ENCODE data around the gene TM9SF3. TPM values are rescaled to one million over a fixed set of nuclear protein-coding genes. Genes with fewer than 3 reads are reported as not detected.

The TM9SF3 gene
- total RNA-seq, 1 donor from 2014 or later, result 75.4 TPM

DNA sequence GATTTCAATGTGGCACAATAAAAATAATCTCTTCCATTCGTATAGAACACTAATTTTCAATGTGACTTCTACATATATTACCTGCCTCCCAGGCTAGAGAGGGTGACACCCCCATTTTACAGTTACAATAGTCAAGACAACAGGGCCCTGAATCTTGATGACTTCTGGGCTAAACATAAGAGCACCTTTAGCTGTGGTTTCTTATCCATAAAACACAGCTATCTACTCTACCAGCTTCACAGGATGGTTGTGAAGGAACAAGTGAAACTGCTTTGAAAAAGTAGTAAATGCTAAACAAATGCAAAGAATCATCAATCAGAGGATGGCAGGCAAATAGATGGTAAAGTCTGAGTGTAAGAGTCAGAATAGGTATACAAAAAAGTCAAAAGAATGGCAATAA lies 69.5 kb downstream of the TM9SF3 start:
- DNase-seq, result no peak
- intact Hi-C loops (cut with micrococcal nuclease), result no loop called here
- no peak for ATAC-seq

DNA sequence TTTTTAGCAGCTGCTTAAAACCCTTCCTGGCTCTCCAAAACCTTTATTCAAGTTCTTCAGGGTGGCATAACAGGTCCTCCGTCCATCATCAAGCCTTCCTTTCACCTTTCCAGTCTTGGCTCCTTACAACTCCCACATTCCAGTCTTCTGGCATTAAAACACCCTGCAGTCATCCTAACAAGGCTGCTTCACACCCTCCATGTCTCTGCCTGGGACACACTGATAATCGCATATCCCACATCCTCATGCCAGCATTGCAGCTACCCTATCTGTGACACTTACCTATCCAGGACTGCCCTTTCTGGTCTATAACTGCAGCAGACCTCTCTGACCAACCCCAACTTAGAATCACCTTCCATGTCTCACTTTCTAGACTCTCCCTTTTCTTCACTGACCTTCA lies 70.5 kb downstream of the TM9SF3 start:
- ATAC-seq, result no peak
- DNase-seq, result no peak
- intact Hi-C loops (cut with micrococcal nuclease), result no loop called here

DNA sequence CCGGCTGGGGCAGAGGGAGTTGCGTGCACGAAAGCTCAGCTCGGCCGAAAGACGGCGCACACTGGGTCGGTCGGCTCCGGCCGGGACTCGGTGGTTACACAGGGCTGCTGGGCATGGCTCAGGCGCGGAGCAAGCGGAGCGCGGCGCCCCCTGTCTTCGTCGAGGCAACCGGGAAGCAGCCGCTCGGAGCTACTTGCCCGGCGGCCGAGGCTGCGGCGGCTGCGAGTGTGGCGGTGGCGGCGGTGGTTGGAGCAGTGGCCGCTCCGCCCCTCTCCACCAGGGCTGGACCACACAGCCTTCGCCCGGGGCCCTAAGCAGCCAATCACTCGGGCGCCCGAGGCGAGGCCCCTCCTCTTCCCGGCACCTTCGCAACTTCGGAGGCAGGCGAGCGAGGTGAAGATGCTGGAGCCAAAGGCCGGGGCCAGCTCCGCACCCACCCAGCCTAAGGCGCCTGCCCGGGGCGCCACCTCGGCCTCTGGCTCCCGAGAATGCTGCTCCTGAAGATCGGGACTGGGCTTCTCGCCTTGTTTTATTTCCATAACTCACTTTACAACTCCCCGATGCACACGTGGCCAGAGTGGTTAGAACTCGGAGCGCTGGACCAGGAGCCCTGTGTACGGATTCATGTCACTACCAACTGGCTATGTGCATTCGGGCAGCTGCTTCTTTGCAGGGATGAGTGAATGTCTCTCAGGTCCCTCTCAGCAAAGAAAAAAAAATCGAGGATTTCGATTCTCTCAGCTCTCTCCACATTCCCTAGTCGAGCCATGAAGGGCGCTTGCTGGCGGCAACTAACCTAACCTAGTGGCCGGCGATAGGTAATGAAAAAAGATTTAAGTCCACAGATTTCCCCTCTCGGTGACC lies 72.9 kb downstream of the TM9SF3 start, which contains the start of gene TLL2:
TSS of gene TLL2 (minus strand) at position 229 of the 864 bp plus-strand sequence. CDS start 241 bp downstream, outside the sequence.
- ATAC-seq (peak; percentile 96), DNase-seq (peak; percentile 95)
- intact Hi-C loops (cut with micrococcal nuclease), result loop anchor here (5.0 kb wide), 1 partner anchor 117 kb away; no protein-coding TSS in a partner anchor

- ATAC-seq, result no peak
- intact Hi-C loops (cut with micrococcal nuclease), result loop anchor here (5.0 kb wide), 1 partner anchor 116 kb away; no protein-coding TSS in a partner anchor
- DNase-seq, result no peak
These were observed 73.5 kb downstream of the TM9SF3 start for GRCh38 chr10:96513305-96513697.

DNA sequence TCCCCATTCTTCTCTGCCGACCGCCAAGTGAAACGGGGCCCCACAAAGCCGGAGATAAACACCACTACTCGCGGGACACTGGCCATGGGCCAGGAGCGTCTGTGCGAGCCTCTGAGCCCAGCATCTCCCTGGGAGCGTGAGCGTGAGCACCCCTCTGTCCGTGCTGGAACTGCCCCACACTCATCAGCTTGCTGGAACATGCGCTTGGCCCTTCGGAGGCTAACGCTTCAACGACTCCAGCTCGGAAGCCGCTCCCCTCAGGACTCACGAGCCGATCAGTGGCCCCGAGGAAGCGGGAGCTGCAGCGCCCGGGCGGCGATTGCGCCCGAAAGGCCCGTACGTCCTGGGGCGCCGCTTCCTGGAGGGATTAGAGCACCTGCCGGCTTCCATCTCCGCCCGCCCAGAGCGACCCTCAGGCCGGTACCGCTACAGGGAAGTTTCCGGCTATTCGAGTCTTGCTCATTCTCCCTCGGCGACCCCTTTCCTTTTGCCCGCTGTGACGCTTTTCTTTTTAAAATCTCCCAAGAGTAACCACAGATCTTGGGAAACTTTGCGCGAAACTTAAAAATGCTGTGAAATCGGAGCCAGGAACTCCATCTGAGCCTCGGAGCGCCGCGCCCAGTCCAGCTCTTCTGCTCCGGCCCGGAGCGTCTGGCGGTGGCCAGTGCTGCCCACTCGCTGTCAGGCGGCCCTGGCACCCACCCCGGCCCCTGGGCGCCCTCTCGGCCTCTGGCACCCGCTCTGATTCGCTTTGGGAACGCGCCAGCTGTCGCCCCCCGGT lies 74.1 kb downstream of the TM9SF3 start:
- intact Hi-C loops (cut with micrococcal nuclease), result loop anchor here (5.0 kb wide), 1 partner anchor 115 kb away; no protein-coding TSS in a partner anchor
- DNase-seq (peak; percentile 74), ATAC-seq (peak; percentile 56)

DNA sequence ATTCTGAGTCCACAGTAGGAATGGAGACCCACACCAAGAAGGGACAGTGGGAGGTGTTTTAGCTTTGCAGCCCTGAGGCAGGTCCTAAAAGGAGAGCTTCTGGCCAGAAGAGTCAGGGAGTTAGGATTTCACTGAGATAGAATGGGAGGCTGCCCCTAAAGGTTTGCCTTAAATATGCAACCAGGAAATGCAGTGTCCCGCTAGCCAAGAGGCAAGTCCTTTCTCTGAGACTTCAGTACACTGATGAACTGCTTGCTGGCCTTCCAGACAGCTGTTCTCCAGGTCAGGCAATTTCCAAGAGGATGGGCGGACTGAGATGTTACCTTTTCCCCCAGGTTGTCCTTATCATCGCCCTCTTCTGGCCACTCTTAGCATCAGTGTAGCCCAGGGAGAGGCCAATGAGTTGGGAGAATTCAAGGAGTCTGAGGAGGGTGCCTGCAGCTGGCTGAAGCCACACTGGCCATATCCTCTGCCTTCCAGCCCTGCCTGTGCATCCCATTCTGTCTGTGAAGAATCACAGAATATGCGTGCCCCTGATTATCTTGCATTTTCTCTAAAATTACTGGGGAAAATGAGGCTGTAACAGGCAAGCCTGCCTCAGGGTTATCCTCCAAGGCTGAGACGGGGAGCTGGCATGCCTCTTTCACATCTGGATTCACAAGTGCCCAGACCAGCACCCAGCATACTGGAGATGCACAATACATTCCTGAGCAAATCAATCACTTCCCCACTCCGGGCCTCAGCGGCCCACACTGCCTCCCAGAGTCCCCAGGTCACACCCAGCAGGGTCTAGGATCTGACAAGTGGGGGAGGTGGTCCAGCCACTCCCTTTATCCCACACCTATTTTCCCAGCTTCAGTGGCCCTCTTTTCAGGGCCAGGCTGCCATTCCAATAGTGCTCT lies 75.5 kb downstream of the TM9SF3 start:
- ATAC-seq (peak; percentile 5), DNase-seq (no peak)
- intact Hi-C loops (cut with micrococcal nuclease), result loop anchor here (5.0 kb wide), 1 partner anchor 114 kb away; no protein-coding TSS in a partner anchor

DNA sequence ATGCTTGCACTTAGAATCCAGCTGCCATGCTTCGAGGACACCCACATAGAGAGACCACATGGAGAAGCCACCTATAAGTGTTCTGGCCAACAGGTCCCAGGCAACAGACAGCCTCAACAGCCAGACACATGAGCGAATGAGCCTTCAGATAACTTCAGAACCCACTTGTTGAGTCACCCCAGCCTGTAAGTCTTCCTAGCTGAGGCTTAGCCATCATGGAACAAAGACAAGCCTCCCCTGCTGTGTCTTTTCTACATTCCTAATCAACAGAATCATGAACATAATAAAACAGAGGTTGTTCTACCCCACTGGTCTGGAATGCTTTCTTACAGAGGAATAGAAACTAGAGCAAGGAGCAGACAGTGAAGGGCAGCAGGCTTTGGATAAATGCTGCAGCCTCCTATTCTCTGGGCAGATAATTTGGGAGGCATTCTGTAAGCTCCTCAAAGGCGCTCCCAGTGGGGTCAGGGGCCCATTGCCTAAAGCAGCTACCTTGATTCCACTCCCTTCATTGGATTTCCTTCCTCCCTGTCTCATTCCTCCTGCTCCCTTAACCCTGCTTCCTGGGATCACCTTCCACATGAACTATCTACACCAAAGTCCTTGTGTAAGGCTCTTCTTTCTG lies 77.7 kb downstream of the TM9SF3 start:
- no peak for DNase-seq
- ATAC-seq, result no peak
- intact Hi-C loops (cut with micrococcal nuclease), result no loop called here

DNA sequence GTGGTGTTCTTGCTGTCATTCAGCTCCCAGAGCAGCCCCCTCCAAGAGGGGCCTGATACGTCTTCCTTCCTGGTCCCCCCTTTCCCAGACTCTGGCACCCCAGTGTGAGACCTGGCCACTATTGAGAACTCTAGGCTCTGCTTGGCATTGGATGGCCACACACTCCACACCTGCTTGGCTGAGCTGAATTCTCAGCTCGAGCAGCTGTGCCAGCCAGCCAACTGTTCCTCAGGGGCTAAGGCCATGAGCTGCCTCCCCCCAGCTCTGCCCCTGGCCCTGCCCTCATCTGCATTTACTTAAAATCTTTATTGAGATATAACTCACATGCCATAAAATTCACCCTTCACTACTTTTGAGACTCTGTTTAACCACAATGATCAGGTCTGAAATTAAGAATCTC lies 79.8 kb downstream of the TM9SF3 start:
- DNase-seq, result no peak
- intact Hi-C loops (cut with micrococcal nuclease), result no loop called here
- no peak for ATAC-seq

- intact Hi-C loops (cut with micrococcal nuclease), result no loop called here
- DNase-seq (no peak), ATAC-seq (peak; percentile 79)
These were observed 81.4 kb downstream of the TM9SF3 start for GRCh38 chr10:96505150-96506136.

DNA sequence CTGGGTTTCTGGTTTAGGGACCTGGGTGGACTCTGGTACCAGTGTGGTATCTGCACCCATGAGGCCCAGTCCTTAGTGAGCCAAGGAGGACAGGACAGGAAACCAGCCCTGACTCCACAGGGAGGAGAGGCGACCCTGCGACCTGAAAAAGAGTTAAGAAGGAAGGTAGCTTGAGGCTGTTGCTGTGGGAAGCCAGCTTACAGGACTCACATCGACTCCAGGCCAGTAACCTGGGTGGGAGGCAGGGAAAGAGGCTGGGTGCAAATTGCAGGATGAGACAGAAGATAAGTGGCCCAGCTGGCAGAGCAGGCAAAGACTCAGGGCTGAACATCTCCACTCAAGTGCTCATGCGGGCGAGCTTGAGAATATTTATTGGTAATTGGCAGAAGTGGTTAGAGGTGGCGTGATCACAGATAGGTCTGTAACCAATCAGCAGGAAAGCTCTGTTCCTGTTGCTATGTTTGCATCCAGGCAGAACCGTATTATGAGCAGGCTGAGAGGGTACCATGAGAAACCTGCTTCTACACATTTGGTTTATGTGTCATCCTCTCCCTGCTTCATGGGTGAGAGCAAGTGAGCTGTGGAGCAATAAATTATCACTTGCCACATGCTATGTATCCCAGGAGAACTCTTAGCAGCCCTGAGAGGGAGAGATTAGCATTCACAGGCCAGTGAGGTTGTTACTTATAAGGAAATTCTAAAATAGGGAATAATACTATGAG lies 84.1 kb downstream of the TM9SF3 start:
- DNase-seq (no peak), ATAC-seq (no peak)
- intact Hi-C loops (cut with micrococcal nuclease), result no loop called here

DNA sequence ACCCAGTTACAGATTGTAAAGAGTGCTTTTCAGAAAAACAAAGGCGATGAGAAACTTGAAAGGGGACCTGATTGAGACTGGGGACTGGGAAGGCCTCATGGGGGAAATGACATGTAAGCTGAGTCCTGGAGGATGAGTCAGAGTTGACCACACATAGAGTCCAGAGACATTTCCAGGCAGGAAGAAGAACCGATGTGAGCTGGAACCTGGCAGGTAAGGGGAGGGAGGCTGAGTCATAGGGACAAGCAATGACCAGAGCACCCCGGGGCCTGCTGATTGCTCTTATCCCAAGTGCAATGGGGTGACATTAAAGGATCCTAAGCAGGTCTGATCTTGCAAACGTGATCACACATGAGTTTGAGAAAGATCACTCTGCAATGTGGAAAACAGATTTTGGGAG lies 84.8 kb downstream of the TM9SF3 start:
- intact Hi-C loops (cut with micrococcal nuclease), result no loop called here
- DNase-seq (no peak), ATAC-seq (no peak)

GRCh38 chr10:96500519-96500918 lies 86.3 kb downstream of the TM9SF3 start:
- intact Hi-C loops (cut with micrococcal nuclease), result no loop called here
- DNase-seq (no peak), ATAC-seq (peak; percentile 61)

DNA sequence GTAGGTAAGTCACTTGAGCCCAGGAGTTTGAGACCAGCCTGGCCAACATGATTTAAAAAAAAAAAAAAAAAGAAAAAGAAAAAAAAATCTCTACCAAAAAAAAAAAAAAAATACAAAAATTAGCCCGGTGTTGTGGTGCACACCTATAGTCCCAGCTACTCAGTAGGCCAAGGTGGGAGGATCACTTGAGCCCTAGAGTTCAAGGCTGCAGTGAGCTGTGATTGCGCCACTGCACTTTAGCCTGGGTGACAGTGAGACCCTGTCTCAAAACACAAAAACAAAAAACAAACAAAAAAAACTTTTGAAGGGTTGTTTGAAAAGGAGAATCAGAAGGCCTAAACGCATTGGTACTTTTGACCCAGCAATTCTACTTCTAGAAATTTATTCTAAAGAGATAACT lies 86.8 kb downstream of the TM9SF3 start:
- no peak for DNase-seq
- no peak for ATAC-seq
- intact Hi-C loops (cut with micrococcal nuclease), result no loop called here

DNA sequence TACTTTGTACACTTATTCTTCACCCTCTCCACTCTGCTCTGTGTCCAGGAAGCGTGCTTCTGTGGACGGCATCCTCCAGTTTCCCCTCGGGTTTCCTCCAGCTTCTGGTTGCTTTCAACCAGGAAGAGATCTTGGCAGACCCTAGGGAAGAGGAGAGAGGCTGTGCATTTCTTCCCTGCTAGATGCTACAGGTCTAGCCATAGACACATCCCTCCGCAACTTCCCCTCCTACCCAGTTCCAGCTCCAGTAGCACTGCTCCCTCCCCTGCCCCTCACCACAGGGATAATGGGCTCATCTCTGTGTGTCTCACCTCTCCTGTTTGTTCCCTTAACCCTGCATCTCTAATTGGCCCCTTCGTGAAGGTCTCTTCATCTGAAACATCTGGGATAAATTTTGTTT lies 89.4 kb downstream of the TM9SF3 start:
- no peak for DNase-seq
- intact Hi-C loops (cut with micrococcal nuclease), result no loop called here
- ATAC-seq, result no peak

DNA sequence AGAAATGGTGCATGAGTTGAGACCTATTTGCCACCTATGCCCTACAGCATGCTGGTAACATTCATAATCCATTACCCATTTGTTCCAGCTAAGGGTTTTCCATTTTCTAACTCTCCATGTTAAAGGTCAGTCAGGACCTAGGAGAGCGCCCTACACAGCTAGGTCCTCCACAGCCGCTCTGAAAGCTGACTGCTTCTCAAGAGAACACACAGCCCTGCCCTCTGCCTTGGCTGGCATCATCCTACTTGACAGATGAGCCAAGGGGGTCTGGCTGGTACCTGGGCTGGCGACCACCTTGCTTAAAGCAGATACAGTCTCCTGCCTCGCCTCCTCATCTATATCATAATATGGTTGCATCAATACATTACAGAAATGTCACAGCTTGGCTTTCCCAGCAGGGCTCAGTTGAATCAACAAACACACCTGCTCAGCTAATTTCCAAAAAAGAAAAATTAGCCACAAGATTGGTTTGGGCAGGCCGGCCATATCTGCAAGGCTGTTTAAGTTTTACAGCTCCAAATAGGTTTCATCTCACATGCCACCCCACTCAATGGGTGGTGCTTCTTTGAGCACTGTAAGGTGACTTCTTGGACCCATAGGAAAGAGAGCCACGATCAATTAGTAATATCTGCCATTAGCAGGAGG lies 90.4 kb downstream of the TM9SF3 start:
- DNase-seq (no peak), ATAC-seq (peak; percentile 35)
- intact Hi-C loops (cut with micrococcal nuclease), result no loop called here

GRCh38 chr10:96495544-96495943 lies 91.3 kb downstream of the TM9SF3 start:
- intact Hi-C loops (cut with micrococcal nuclease), result no loop called here
- DNase-seq (no peak), ATAC-seq (no peak)

All from left ventricle myocardium superior (tissue), 1 donor.